ENCODE results near the gene CMPK1. TPM values are rescaled to one million over a fixed set of nuclear protein-coding genes. Genes with fewer than 3 reads are reported as not detected.

Gene CMPK1
- total and polyA plus RNA-seq, 2 of the 8 experiments (the other 6 are each of a cell fraction or from before 2014, with no cell fraction given), result 6.0 to 36.9 TPM

- POLR2A ChIA-PET (ENCODE audit: partially characterized antibody), result interaction anchor here (0.5 to 0.8 kb wide), 2 partner anchors 16 to 37 kb away, joined by 3 to 5 read pairs; partner anchors contain the start of gene STIL
- no peak overlapping the region for H3K23ac ChIP-seq (ENCODE audit: insufficient read length)
- H4K20me1 ChIP-seq (replicated peaks in 1 of 2; ENCODE audit: control insufficient read depth in 1 of 2, insufficient read depth in 2 of 2, low read length in 2 of 2), result no peaks in the 10 kb centered on the region
These were observed 35.4 kb upstream of the CMPK1 start for GRCh38 chr1:47298025-47298699.

More at GRCh38 chr1:47298025-47298699, 35.4 kb upstream of the CMPK1 start:
- H2BK120ac ChIP-seq (replicated peaks; ENCODE audit: low read depth, low read length), result no peak overlapping the region
- no peak overlapping the region for H3K4me3 ChIP-seq (ENCODE audit: extremely low read depth in 1 of 4, insufficient read depth in 2 of 4, low read depth in 3 of 4, low read length in 4 of 4)
- H2AK5ac ChIP-seq (ENCODE audit: low read depth, low read length), result no peak overlapping the region
- no peaks in the 10 kb centered on the region for H3K9me3 ChIP-seq (ENCODE audit: insufficient read depth in 2 of 2, low read depth in 1 of 2, low read length in 1 of 2)
- H3K36me3 ChIP-seq (ENCODE audit: control insufficient read depth in 2 of 4, insufficient read depth in 4 of 4, low read length in 3 of 4), result peaks cover 14 to 67% (median 43%) of the 10 kb centered on the region in 4 experiments
- H4K5ac ChIP-seq (ENCODE audit: insufficient read length, low read depth, low read length), result no peak overlapping the region
- TF ChIP-seq TCF12 (IDR thresholded peaks at IDR 0.05; ENCODE audit: low read depth, low read length) (no peak), SP4 (IDR thresholded peaks at IDR 0.05; ENCODE audit: low read length) (no peak), CHD2 (IDR thresholded peaks at IDR 0.05; ENCODE audit: low read length) (no peak), TAF1 (IDR thresholded peaks at IDR 0.05; ENCODE audit: low read depth, low read length) (no peak), TBP (IDR thresholded peaks at IDR 0.05; ENCODE audit: low read depth, low read length) (no peak), NANOG (IDR thresholded peaks at IDR 0.05; ENCODE audit: insufficient read depth, low read depth, low read length, poor library complexity, severe bottlenecking) (no peak), ZNF274 (IDR thresholded peaks at IDR 0.05; ENCODE audit: borderline replicate concordance, extremely low read depth, low read length) (no peak), RNF2 (IDR thresholded peaks at IDR 0.05; ENCODE audit: borderline replicate concordance, low read depth, low read length, missing control alignments, poor library complexity, severe bottlenecking) (no peak)
- H4K8ac ChIP-seq (ENCODE audit: extremely low read depth, insufficient read depth, low read length), result no peak overlapping the region
- no peaks in the 10 kb centered on the region for H3K23me2 ChIP-seq (ENCODE audit: low read depth, low read length)
- no peaks in the 10 kb centered on the region for H3K79me1 ChIP-seq (ENCODE audit: low read depth, low read length)
- DNase-seq (ENCODE audit: low read depth in 1 of 2, low spot score in 2 of 2), result no peak
- no peak overlapping the region for H3K4me2 ChIP-seq (ENCODE audit: insufficient read depth in 1 of 2, low read depth in 2 of 2, low read length in 2 of 2)
- no peaks in the 10 kb centered on the region for H3K27me3 ChIP-seq (replicated peaks in 1 of 4; ENCODE audit: control insufficient read depth in 3 of 4, extremely low read depth in 1 of 4, insufficient read depth in 3 of 4, low read length in 3 of 4)
- H3K9ac ChIP-seq (replicated peaks in 1 of 4; ENCODE audit: extremely low read depth in 1 of 4, low read depth in 3 of 4, low read length in 3 of 4), result no peak overlapping the region
- no peak overlapping the region for H4K91ac ChIP-seq (replicated peaks; ENCODE audit: insufficient read length, low read length)
- no peak overlapping the region for H2BK5ac ChIP-seq (ENCODE audit: low read depth, low read length)
- H2BK12ac ChIP-seq (ENCODE audit: low read depth, low read length), result no peak overlapping the region
- H3K79me2 ChIP-seq (ENCODE audit: control insufficient read depth in 1 of 2, insufficient read depth in 2 of 2, low read length in 2 of 2), result no peaks in the 10 kb centered on the region
- no peak for FAIRE-seq
- CTCF ChIA-PET (ENCODE audit: partially characterized antibody), result interaction anchor here (1.2 to 1.3 kb wide), 2 partner anchors 14 to 20 kb away, joined by 3 read pairs; no protein-coding TSS in a partner anchor
- H3K56ac ChIP-seq (replicated peaks; ENCODE audit: insufficient read length, low read depth, low read length), result no peak overlapping the region
- H3K4me1 ChIP-seq (replicated peaks in 1 of 4; ENCODE audit: control insufficient read depth in 3 of 4, insufficient read depth in 4 of 4, low read length in 3 of 4), result no peaks in the 10 kb centered on the region
- H2AFZ ChIP-seq (ENCODE audit: low read length), result no peak overlapping the region
- no peak overlapping the region for H3K18ac ChIP-seq (ENCODE audit: extremely low read depth, low read length)
- no peak overlapping the region for H3K14ac ChIP-seq (ENCODE audit: insufficient read length)
- no peak overlapping the region for H3K27ac ChIP-seq (ENCODE audit: low read depth, low read length)
- no peak overlapping the region for H2BK20ac ChIP-seq (ENCODE audit: low read length)
- no peak overlapping the region for H3K4ac ChIP-seq (replicated peaks; ENCODE audit: insufficient read length, low read depth, low read length)
- no peak overlapping the region for H2BK15ac ChIP-seq (ENCODE audit: low read length)
